ENCODE data around the gene ZFR2.
A peak's percentile ranks its signal among the peaks of the same experiment; 100 is the strongest.
"Not testable (repeated sequence)": the region's sequence is repeated elsewhere in the genome, so short reads cannot be mapped to it uniquely, and the experiment has no call there.

Gene ZFR2

GRCh38 chr19:3818466-3818865 is 50.4 kb downstream of the ZFR2 start:
- Histone ChIP-seq H3K27me3 (peaks cover under 1% of the 10 kb centered on the region), H3K36me3 (no peaks in the 10 kb centered on the region), H3K27ac (peak overlapping the region; percentile 64), H3K4me1 (ENCODE audit: control insufficient read depth in 1 of 2, insufficient read depth in 1 of 2, low read depth in 1 of 2, low read length in 1 of 2) (peaks cover 35 to 40% of the 10 kb centered on the region in 2 experiments), H3K4me3 (ENCODE audit: low read depth in 1 of 2, low read length in 1 of 2) (no peak overlapping the region), H3K9me3 (no peaks in the 10 kb centered on the region)
- no peak for TF ChIP-seq CTCF (IDR thresholded peaks at IDR 0.05)

- no peaks in the 10 kb centered on the region for H3K27me3 ChIP-seq
- no peak for TF ChIP-seq CTCF (IDR thresholded peaks at IDR 0.05)
- no peak overlapping the region for H3K4me3 ChIP-seq (ENCODE audit: low read depth in 1 of 2, low read length in 1 of 2)
- H3K27ac ChIP-seq, result peak overlapping the region; percentile 64
- H3K4me1 ChIP-seq (ENCODE audit: control insufficient read depth in 1 of 2, insufficient read depth in 1 of 2, low read depth in 1 of 2, low read length in 1 of 2), result peaks cover 42 to 47% of the 10 kb centered on the region in 2 experiments
- no peaks in the 10 kb centered on the region for H3K9me3 ChIP-seq
- no peaks in the 10 kb centered on the region for H3K36me3 ChIP-seq
These were observed 51.1 kb downstream of the ZFR2 start for GRCh38 chr19:3817761-3818160.

DNA sequence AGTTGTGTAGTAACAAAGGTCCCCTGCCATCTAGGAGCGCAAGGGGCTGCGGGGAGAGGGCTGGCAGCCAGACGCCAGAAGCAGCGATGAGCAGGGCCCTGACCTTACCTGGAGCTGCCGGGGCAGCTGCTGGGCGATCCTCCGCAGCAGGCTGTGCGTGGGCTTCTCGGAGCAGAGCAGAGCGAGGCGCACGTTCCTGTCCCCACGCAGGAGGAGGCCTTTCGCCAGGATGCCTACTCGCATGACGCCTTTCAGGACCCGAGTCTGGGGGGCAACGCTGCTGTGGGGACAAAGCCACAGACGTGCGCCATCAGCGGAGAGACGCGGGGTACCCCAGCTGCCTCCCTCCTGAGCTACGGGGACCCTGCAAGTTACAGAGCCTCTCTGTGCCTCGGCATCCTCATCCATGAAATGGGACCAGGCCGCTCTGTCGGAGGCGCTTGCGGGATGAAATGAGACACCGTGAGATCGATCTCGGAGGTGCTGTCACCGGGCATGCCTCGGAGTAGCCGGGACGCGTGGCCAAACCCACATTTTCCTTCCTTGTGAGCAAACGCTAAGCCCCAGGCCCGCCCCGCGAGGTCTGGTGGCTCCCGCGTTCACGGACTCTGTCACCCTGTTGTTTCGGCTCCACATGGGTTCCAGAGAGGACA is 52.1 kb downstream of the ZFR2 start:
- TF ChIP-seq CTCF (IDR thresholded peaks at IDR 0.05), result no peak
- H3K27ac ChIP-seq, result no peak overlapping the region
- H3K36me3 ChIP-seq, result no peaks in the 10 kb centered on the region
- no peaks in the 10 kb centered on the region for H3K27me3 ChIP-seq
- peaks cover 50 to 52% of the 10 kb centered on the region in 2 experiments for H3K4me1 ChIP-seq (ENCODE audit: control insufficient read depth in 1 of 2, insufficient read depth in 1 of 2, low read depth in 1 of 2, low read length in 1 of 2)
- H3K4me3 ChIP-seq (ENCODE audit: low read depth in 1 of 2, low read length in 1 of 2), result no peak overlapping the region
- no peaks in the 10 kb centered on the region for H3K9me3 ChIP-seq

- not testable (repeated sequence) for H3K4me3 ChIP-seq (ENCODE audit: low read depth in 1 of 2, low read length in 1 of 2); H3K36me3 ChIP-seq; H3K27ac ChIP-seq; H3K9me3 ChIP-seq; H3K27me3 ChIP-seq
- H3K4me1 ChIP-seq (ENCODE audit: control insufficient read depth in 1 of 2, insufficient read depth in 1 of 2, low read depth in 1 of 2, low read length in 1 of 2), result peaks cover 55 to 57% of the 10 kb centered on the region in 2 experiments
These were observed 52.7 kb downstream of the ZFR2 start for GRCh38 chr19:3816148-3816547.

- H3K4me1 ChIP-seq (ENCODE audit: control insufficient read depth in 1 of 2, insufficient read depth in 1 of 2, low read depth in 1 of 2, low read length in 1 of 2), result peaks cover 68 to 70% of the 10 kb centered on the region in 2 experiments
- peak overlapping the region; percentile 92 for H3K27ac ChIP-seq
These were observed 54.2 kb downstream of the ZFR2 start for GRCh38 chr19:3814648-3815047.

More at GRCh38 chr19:3814648-3815047, 54.2 kb downstream of the ZFR2 start:
- no peaks in the 10 kb centered on the region for H3K36me3 ChIP-seq
- TF ChIP-seq CTCF (IDR thresholded peaks at IDR 0.05), result no peak
- no peak overlapping the region for H3K4me3 ChIP-seq (ENCODE audit: low read depth in 1 of 2, low read length in 1 of 2)
- no peaks in the 10 kb centered on the region for H3K9me3 ChIP-seq
- no peaks in the 10 kb centered on the region for H3K27me3 ChIP-seq
